Measurements from ENCODE around the gene NR4A2.

DNA sequence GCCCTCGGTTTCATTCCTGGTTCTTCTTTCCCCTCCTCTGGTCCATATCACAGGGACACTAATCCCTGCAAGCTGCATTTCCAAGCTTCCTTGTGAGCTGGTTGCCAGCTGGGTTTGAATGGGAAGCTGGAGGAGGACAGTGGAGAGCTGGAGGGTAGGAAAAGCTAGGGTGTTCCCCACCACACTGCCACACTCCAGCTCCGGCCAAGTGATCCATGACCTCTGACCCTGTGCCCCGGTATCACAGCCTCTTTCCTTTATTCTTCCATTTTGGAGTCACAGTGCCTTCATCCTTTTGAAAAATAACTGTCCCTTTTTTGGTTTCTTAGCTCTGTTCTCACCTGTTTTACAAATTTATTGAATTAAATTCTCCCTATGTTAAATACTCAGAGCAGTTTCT is 13.1 kb upstream of the NR4A2 start:
- TF ChIP-seq, protein P1, sequence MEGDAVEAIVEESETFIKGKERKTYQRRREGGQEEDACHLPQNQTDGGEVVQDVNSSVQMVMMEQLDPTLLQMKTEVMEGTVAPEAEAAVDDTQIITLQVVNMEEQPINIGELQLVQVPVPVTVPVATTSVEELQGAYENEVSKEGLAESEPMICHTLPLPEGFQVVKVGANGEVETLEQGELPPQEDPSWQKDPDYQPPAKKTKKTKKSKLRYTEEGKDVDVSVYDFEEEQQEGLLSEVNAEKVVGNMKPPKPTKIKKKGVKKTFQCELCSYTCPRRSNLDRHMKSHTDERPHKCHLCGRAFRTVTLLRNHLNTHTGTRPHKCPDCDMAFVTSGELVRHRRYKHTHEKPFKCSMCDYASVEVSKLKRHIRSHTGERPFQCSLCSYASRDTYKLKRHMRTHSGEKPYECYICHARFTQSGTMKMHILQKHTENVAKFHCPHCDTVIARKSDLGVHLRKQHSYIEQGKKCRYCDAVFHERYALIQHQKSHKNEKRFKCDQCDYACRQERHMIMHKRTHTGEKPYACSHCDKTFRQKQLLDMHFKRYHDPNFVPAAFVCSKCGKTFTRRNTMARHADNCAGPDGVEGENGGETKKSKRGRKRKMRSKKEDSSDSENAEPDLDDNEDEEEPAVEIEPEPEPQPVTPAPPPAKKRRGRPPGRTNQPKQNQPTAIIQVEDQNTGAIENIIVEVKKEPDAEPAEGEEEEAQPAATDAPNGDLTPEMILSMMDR (IDR thresholded peaks at IDR 0.05; ENCODE audit: low read length): no peak
- TF ChIP-seq EZH2 (IDR thresholded peaks at IDR 0.05; ENCODE audit: borderline replicate concordance, low read length): no peak
